ENCODE data around the gene NEAT1.

- no peak for TF ChIP-seq CTCF (IDR thresholded peaks at IDR 0.05)
- no peak for TF ChIP-seq POLR2A (IDR thresholded peaks at IDR 0.05)
Measured at GRCh38 chr11:65390996-65391395, 31.6 kb upstream of the NEAT1 start.
